ENCODE data around the gene METTL26.

METTL26 gene

DNA sequence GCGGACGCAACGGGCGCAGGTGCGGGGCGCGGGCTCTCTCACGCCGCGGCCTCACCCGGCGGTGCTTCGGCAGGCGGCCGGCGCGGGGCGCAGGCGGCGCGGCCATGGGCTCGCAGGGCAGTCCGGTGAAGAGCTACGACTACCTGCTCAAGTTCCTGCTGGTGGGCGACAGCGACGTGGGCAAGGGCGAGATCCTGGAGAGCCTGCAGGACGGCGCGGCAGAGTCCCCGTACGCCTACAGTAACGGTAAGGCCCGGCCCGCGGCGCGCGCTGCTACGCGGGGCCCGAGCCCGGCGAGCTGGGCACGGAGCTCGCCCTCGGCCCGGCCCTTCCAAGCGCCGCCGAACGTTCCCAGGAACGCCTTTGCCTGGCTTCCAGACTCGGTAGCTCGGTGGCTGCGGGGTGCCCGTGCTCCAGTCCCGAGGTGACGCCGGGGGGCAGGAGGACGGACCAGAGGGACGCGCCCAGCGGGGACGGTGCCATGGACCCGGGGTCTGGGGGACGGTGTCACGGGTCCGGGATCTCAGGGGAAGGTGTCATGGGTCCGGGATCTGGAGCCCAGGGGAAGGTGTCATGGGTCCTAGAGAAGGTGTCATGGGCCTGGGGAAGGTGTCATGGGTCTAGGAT lies 45.8 kb downstream of the METTL26 start:
- H3K9ac ChIP-seq (ENCODE audit: low read length) = peak overlapping the region; percentile 94
- H3K27ac ChIP-seq (ENCODE audit: low read depth, low read length) = peak overlapping the region; percentile 69
- peaks cover 15% of the 10 kb centered on the region for H3K4me1 ChIP-seq (ENCODE audit: control insufficient read depth, insufficient read depth, low read length)
- peak overlapping the region; percentile 90 for H3K4me3 ChIP-seq (ENCODE audit: low read length)
- peaks cover 3% of the 10 kb centered on the region for H3K27me3 ChIP-seq (ENCODE audit: control insufficient read depth, insufficient read depth, low read length)
- H3K36me3 ChIP-seq (ENCODE audit: control insufficient read depth, insufficient read depth, low read length) = peaks cover 2% of the 10 kb centered on the region

DNA sequence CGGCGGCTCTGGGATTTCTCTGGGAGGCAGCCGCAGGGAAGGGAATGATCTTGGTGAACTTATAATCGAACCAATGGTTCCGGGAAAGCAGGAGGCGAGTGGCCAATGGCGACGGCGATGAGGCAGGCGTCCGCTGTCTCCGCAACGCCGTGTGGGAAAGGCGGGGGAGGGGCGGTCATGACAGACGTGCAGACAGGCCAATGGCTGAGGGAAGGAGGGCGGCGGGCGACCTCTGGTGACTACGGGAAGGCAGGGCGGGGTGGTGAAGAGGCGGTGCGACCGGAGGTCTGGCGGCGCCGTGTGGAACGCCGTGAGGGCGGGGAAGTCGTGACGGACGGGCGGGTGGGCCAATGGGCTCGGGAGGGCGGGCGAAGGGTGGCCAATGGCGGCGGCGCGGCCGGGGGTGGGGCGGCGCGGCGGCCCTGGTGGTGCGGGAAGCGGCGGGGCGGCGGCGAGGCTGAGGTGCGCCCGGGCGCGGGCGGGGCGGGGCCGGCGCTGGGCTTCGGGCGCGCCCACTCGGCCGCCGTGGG lies 46.4 kb downstream of the METTL26 start, which contains the start of gene RAB40C:
Gene RAB40C (plus strand): TSS at position 409 of the 530 bp plus-strand sequence. CDS start 226 bp downstream, outside the sequence.
- H3K4me1 ChIP-seq (ENCODE audit: control insufficient read depth, insufficient read depth, low read length) = peaks cover 15% of the 10 kb centered on the region

DNA sequence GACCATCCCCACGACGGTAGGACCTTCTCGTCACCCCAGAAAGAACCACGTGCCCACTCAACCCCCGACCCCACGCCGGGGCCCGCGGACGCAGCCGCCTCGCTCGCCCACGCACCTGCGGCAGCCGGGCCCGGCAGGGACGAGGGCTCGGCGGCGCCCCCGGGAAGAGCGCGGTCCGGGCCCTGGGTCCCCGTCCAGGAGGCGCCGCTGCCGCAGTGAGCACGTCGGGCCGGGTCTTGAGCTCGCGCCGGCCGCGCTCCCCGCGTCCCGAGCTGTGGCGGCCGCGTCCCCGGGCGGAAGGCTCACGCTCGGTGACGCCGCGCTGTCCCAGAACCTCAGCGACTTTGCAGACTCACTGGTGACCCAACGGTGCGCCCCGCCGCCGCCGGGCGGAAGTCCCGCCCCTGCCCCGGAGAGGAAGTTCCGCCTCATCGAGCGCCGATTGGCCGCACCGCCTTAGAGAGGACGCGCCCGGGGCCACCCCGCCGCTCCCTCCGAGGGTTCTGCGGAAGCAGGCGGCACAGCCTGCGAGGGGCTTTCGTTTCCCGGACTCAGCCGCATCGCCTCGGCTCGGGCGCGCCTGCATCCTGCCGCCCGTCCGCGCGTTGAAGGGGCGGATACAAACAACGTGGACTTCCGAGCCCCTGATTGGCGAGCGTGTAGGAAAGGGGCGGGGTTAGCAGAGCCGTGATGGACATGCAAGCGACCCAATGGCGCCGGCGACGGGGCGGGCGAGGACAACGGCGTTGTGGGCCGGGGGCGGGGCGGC lies 47.0 kb downstream of the METTL26 start:
- H3K9ac ChIP-seq (ENCODE audit: low read length) = peak overlapping the region; percentile 6
- H3K4me3 ChIP-seq (ENCODE audit: low read length) = peak overlapping the region; percentile 83
- H3K4me1 ChIP-seq (ENCODE audit: control insufficient read depth, insufficient read depth, low read length) = peaks cover 15% of the 10 kb centered on the region

More for the DNA sequence above, 46.4 kb downstream of the METTL26 start, which contains the start of gene RAB40C:
- H3K36me3 ChIP-seq (ENCODE audit: control insufficient read depth, insufficient read depth, low read length) = peaks cover 2% of the 10 kb centered on the region
- peak within 1 kb of the TSS; percentile 90 for H3K4me3 ChIP-seq (ENCODE audit: low read length)
- H3K27me3 ChIP-seq (ENCODE audit: control insufficient read depth, insufficient read depth, low read length) = peaks cover 4% of the 10 kb centered on the region
- H3K9ac ChIP-seq (ENCODE audit: low read length) = peak within 1 kb of the TSS; percentile 94
- H3K27ac ChIP-seq (ENCODE audit: low read depth, low read length) = peak within 1 kb of the TSS; percentile 97

DNA sequence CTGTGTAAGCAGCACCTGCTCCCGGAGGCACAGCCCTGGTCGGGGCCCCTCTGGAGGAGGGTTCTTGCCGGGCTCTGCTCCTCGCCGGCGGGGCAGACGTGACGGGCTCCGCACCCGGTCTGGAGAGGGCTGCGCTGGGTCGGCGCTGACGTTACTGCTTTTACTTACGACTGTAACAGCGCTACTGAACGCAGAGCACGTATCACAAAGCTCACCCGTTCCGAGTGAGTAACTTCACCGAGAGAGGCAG lies 47.5 kb downstream of the METTL26 start:
- Histone ChIP-seq H3K4me1 (ENCODE audit: control insufficient read depth, insufficient read depth, low read length) (peaks cover 15% of the 10 kb centered on the region), H3K27me3 (ENCODE audit: control insufficient read depth, insufficient read depth, low read length) (peaks cover 4% of the 10 kb centered on the region), H3K4me3 (ENCODE audit: low read length) (peak overlapping the region; percentile 83), H3K36me3 (ENCODE audit: control insufficient read depth, insufficient read depth, low read length) (no peaks in the 10 kb centered on the region), H3K27ac (ENCODE audit: low read depth, low read length) (peak overlapping the region; percentile 97), H3K9ac (ENCODE audit: low read length) (peak overlapping the region; percentile 6)

More for the DNA sequence above, 47.0 kb downstream of the METTL26 start:
- no peaks in the 10 kb centered on the region for H3K36me3 ChIP-seq (ENCODE audit: control insufficient read depth, insufficient read depth, low read length)
- H3K27ac ChIP-seq (ENCODE audit: low read depth, low read length) = peak overlapping the region; percentile 97
- peaks cover 4% of the 10 kb centered on the region for H3K27me3 ChIP-seq (ENCODE audit: control insufficient read depth, insufficient read depth, low read length)

DNA sequence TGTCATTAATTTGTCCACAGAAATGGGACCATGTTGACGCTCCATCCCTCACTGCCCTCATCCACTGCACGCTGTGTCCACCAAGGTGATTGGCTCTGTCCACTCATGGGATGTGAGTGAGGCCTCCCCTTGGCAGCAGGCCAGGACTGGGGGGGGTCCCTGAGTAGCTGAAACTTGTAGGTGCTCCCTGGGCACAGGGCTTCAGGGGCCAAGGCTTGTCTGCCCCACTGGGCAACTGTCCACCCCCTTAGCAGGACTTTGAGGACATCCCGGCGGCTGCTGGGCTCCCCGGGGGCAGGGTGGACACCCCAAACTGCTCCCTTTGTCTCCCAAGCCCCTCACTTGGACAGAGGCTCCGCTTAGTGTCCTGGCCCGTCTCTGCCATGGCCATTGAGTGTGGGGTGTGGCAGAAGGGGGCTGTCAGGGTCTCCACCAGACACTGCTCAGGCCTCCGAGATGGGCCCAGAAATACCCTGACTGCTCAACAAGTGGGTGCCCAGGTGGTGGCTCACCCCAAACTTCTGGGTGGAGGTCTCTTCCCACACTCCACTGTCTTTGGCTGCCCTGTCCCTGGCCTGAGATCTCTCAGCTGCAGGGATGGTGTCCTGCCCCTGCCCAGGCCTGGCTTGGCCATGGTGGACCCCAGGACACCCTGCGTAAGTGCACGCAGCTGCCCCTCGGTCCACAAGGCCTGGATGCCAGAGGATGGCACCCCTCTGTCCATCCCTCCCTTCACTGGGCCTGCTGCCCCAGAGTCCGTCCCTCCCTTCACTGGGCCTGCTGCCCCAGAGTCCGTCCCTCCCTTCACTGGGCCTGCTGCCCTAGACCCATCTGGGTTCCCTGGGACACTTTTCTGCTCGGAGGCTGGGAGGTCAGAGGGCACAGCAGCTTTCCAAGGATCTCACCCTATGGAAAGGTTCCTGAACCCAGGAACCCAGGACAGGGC lies 49.2 kb downstream of the METTL26 start:
- Histone ChIP-seq H3K36me3 (ENCODE audit: control insufficient read depth, insufficient read depth, low read length) (no peaks in the 10 kb centered on the region), H3K9ac (ENCODE audit: low read length) (no peak overlapping the region), H3K4me1 (ENCODE audit: control insufficient read depth, insufficient read depth, low read length) (peaks cover 15% of the 10 kb centered on the region), H3K27ac (ENCODE audit: low read depth, low read length) (no peak overlapping the region), H3K4me3 (ENCODE audit: low read length) (no peak overlapping the region), H3K27me3 (ENCODE audit: control insufficient read depth, insufficient read depth, low read length) (peaks cover 4% of the 10 kb centered on the region)

DNA sequence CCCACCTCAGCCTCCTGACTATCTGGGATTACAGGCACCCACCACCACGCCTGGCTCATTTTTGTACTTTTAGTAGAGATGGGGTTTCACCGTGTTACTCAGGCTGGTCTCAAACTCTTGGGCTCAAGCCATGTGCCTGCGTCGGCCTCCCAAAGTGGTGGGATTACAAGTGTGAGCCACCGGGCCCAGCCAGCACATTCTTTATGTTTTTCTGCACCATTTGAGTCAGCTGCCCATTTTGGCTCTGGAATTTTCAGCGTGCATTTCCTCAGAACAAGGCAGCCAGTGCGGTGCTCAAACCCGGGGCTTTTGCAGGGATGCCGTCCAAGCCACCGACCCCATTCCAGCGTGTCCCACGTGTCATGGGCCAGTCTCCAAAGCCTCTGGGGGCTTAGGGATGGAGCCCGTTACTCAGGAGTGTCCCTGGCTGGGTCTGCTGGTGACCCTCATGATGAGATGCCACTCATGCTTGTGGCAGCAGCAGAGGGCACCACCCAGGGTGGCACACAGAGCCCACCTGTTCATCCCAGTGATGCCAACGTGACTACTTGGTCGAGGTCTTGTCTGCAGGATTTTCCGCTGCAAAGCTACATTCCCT lies 50.0 kb downstream of the METTL26 start:
- no peak overlapping the region for H3K4me3 ChIP-seq (ENCODE audit: low read length)
- H3K4me1 ChIP-seq (ENCODE audit: control insufficient read depth, insufficient read depth, low read length) = peaks cover 13% of the 10 kb centered on the region
- no peak overlapping the region for H3K9ac ChIP-seq (ENCODE audit: low read length)
- H3K36me3 ChIP-seq (ENCODE audit: control insufficient read depth, insufficient read depth, low read length) = no peaks in the 10 kb centered on the region
- no peak overlapping the region for H3K27ac ChIP-seq (ENCODE audit: low read depth, low read length)
- H3K27me3 ChIP-seq (ENCODE audit: control insufficient read depth, insufficient read depth, low read length) = peaks cover 4% of the 10 kb centered on the region

DNA sequence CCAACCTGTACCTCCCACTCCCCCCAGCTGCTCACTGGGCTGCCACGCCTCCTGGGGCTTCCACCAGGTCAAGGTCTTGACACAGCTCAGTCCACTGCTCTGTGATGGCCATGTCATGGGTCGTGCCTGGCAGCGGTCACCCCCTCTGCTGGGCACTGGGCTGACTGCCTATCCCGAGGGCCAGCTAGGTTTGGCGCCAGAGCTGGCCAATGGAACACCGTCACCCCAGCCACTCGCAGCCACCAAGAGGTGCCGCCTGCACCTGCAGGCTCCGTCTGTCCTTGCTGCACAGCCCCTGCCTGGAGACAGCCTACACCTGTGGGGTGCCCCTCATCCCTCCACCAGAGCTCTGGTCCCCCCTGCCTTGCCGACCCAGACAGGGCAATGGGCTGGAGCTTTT lies 50.8 kb downstream of the METTL26 start:
- peaks cover 4% of the 10 kb centered on the region for H3K27me3 ChIP-seq (ENCODE audit: control insufficient read depth, insufficient read depth, low read length)
- no peak overlapping the region for H3K4me3 ChIP-seq (ENCODE audit: low read length)
- no peaks in the 10 kb centered on the region for H3K36me3 ChIP-seq (ENCODE audit: control insufficient read depth, insufficient read depth, low read length)
- no peak overlapping the region for H3K27ac ChIP-seq (ENCODE audit: low read depth, low read length)
- H3K9ac ChIP-seq (ENCODE audit: low read length) = no peak overlapping the region
- H3K4me1 ChIP-seq (ENCODE audit: control insufficient read depth, insufficient read depth, low read length) = peaks cover 6% of the 10 kb centered on the region
